ENCODE data around the gene RETN.

RETN gene

DNA sequence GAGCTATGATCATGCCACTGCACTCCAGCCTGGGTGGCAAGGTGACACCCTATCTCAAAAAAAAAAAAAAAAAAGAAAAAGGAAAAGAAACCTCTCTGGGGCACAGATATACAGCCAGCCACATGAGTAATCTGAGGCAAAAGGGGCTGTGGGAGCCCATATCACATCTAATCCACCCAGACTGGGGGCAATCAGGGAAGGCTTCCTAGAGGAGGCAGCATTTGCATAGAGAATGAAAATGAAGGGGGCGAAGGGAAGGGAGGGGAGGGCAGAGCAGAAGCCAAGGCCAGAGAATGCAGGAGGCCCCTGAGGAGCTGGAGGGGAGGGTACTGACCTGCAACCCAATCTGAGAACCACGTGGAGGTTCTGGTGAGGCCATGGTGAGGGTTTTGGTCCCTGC is 18.7 kb upstream of the RETN start:
- no peaks in the 10 kb centered on the region for H3K4me1 ChIP-seq (ENCODE audit: insufficient read depth, poor library complexity, severe bottlenecking)
- H3K9me3 ChIP-seq (ENCODE audit: severe bottlenecking) = no peaks in the 10 kb centered on the region
- no peak for ATAC-seq (ENCODE audit: low read depth)
- TF ChIP-seq, protein P1, sequence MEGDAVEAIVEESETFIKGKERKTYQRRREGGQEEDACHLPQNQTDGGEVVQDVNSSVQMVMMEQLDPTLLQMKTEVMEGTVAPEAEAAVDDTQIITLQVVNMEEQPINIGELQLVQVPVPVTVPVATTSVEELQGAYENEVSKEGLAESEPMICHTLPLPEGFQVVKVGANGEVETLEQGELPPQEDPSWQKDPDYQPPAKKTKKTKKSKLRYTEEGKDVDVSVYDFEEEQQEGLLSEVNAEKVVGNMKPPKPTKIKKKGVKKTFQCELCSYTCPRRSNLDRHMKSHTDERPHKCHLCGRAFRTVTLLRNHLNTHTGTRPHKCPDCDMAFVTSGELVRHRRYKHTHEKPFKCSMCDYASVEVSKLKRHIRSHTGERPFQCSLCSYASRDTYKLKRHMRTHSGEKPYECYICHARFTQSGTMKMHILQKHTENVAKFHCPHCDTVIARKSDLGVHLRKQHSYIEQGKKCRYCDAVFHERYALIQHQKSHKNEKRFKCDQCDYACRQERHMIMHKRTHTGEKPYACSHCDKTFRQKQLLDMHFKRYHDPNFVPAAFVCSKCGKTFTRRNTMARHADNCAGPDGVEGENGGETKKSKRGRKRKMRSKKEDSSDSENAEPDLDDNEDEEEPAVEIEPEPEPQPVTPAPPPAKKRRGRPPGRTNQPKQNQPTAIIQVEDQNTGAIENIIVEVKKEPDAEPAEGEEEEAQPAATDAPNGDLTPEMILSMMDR (IDR thresholded peaks at IDR 0.05; ENCODE audit: poor library complexity, severe bottlenecking) = no peak
- no peak for DNase-seq (ENCODE audit: low spot score)
- no peak overlapping the region for H3K4me3 ChIP-seq (ENCODE audit: severe bottlenecking)
- H3K36me3 ChIP-seq (ENCODE audit: low read depth) = no peaks in the 10 kb centered on the region
- no peaks in the 10 kb centered on the region for H3K27me3 ChIP-seq (ENCODE audit: insufficient read depth, poor library complexity, severe bottlenecking)
- H3K27ac ChIP-seq (ENCODE audit: poor library complexity, severe bottlenecking) = no peak overlapping the region

DNA sequence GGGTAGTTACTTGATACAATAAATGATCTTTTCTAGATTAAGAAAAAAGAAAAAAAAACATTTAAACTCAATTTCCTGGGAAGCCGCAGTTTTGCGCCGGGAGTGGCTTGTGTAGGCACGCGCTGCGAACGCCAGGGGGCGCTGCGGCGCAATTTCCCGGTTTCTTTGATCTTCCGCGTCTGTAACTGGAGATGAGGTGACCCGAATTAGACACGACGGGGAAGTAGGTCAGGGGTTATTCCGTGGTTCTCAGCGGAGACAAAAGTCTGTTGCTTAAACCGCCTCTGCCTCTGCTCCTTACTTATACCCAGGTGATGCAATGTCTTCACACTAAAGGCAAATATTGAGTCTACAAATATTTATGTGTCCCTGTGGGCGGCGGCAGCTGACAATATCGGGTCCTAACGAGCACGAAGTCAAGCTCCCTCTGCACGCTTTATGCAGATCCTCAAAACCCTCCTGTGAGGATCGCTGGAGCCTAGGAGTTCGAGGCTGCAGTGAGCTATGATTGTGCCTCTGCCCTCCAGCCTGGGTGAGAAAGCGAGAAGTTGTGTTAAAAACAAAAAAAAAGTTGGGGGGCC is 16.7 kb upstream of the RETN start:
- no peaks in the 10 kb centered on the region for H3K36me3 ChIP-seq (ENCODE audit: low read depth)
- no peak overlapping the region for H3K4me3 ChIP-seq (ENCODE audit: severe bottlenecking)
- DNase-seq (ENCODE audit: low spot score) (no peak), ATAC-seq (ENCODE audit: low read depth) (peak; percentile 53; the same call in 2 of the 3 replicates)
- H3K27me3 ChIP-seq (ENCODE audit: insufficient read depth, poor library complexity, severe bottlenecking) = no peaks in the 10 kb centered on the region
- no peaks in the 10 kb centered on the region for H3K4me1 ChIP-seq (ENCODE audit: insufficient read depth, poor library complexity, severe bottlenecking)
- no peak overlapping the region for H3K27ac ChIP-seq (ENCODE audit: poor library complexity, severe bottlenecking)
- H3K9me3 ChIP-seq (ENCODE audit: severe bottlenecking) = no peaks in the 10 kb centered on the region
- TF ChIP-seq, protein P1 (IDR thresholded peaks at IDR 0.05; ENCODE audit: poor library complexity, severe bottlenecking) = peak; percentile 89

DNA sequence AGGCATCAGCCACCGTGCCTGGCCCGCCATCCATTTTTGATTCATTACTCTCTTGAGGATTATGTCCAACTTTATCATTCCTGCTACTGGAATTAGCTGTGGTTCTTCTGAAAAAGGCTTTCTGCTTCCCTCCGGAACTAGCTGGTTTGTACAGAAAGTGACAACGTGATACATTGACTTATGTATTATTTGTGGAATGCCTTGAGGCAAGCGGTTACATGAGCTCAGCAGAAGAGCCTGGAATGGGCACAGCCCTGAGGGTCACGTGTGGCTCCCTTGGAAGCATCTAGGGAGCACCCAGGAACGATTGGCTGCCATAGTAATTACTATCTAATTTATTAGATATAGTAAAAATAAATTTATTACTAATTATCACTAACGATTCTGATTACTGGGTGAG is 14.4 kb upstream of the RETN start:
- H3K4me3 ChIP-seq (ENCODE audit: severe bottlenecking) = no peak overlapping the region
- H3K27me3 ChIP-seq (ENCODE audit: insufficient read depth, poor library complexity, severe bottlenecking) = no peaks in the 10 kb centered on the region
- no peaks in the 10 kb centered on the region for H3K36me3 ChIP-seq (ENCODE audit: low read depth)
- no peak for ATAC-seq (ENCODE audit: low read depth)
- H3K4me1 ChIP-seq (ENCODE audit: insufficient read depth, poor library complexity, severe bottlenecking) = no peaks in the 10 kb centered on the region
- TF ChIP-seq, protein P1 (IDR thresholded peaks at IDR 0.05; ENCODE audit: poor library complexity, severe bottlenecking) = no peak
- no peak for DNase-seq (ENCODE audit: low spot score)
- no peaks in the 10 kb centered on the region for H3K9me3 ChIP-seq (ENCODE audit: severe bottlenecking)
- no peak overlapping the region for H3K27ac ChIP-seq (ENCODE audit: poor library complexity, severe bottlenecking)

DNA sequence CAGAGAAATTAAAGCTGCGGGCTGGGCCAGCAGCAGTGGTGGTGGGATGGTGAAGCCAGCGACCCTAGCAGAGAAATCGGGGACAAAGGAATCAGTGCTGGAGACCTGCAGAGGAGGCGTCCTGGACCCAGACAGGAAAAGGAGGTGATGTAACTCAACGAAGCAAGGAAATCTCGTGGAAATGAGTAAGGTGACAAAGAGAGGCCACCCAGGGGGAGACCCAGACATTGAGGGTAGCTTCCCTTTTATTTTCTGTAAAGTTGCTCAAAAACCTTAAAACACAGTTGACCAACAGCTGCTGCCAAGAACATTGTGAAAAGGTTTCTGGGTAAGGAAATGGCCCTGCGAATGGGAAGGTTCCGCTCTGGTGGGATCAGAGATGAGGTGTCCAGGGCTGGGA is 13.3 kb upstream of the RETN start:
- Histone ChIP-seq H3K27ac (ENCODE audit: poor library complexity, severe bottlenecking) (no peak overlapping the region), H3K4me1 (ENCODE audit: insufficient read depth, poor library complexity, severe bottlenecking) (no peaks in the 10 kb centered on the region), H3K36me3 (ENCODE audit: low read depth) (no peaks in the 10 kb centered on the region), H3K4me3 (ENCODE audit: severe bottlenecking) (no peak overlapping the region), H3K27me3 (ENCODE audit: insufficient read depth, poor library complexity, severe bottlenecking) (no peaks in the 10 kb centered on the region), H3K9me3 (ENCODE audit: severe bottlenecking) (no peaks in the 10 kb centered on the region)
- DNase-seq (ENCODE audit: low spot score) (no peak), ATAC-seq (ENCODE audit: low read depth) (no peak)
- TF ChIP-seq, protein P1 (IDR thresholded peaks at IDR 0.05; ENCODE audit: poor library complexity, severe bottlenecking) = no peak

DNA sequence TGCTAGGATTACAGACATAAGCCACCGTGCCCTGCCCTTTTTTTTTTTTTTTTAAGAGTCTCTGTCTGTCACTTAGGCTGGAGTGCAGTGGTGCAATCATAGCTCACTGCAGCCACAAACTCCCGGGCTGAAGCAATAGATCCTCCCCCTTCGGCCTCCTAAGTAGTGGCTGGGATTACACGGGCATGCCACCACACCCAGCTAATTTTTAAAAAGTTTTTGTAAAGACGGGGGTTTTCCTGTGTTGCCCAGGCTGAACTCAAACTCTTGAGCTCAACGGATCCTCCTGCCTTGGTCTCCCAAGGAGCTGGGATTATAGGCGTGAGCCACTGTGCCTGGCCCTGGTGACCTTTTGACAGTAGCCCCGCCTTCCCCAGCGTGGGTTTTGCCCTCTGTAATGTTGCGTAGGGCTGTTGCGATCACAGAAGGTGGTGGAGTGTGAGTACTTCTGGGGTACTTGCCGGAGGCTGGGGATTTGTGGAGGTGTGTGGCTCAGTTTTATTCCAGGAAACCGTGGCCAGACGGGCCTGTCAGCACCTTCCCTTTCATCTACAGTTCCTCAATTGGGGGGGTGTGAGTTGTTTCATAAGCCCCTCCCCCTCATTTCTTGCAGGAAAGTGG is 11.6 kb upstream of the RETN start:
- TF ChIP-seq, protein P1 (IDR thresholded peaks at IDR 0.05; ENCODE audit: poor library complexity, severe bottlenecking) = no peak
- no peaks in the 10 kb centered on the region for H3K4me1 ChIP-seq (ENCODE audit: insufficient read depth, poor library complexity, severe bottlenecking)
- H3K9me3 ChIP-seq (ENCODE audit: severe bottlenecking) = no peaks in the 10 kb centered on the region
- no peaks in the 10 kb centered on the region for H3K36me3 ChIP-seq (ENCODE audit: low read depth)
- no peaks in the 10 kb centered on the region for H3K27me3 ChIP-seq (ENCODE audit: insufficient read depth, poor library complexity, severe bottlenecking)
- ATAC-seq (ENCODE audit: low read depth) (no peak), DNase-seq (ENCODE audit: low spot score) (no peak)
- H3K27ac ChIP-seq (ENCODE audit: poor library complexity, severe bottlenecking) = no peak overlapping the region
- H3K4me3 ChIP-seq (ENCODE audit: severe bottlenecking) = no peak overlapping the region
